ENCODE results near the gene LHFPL6.

DNA sequence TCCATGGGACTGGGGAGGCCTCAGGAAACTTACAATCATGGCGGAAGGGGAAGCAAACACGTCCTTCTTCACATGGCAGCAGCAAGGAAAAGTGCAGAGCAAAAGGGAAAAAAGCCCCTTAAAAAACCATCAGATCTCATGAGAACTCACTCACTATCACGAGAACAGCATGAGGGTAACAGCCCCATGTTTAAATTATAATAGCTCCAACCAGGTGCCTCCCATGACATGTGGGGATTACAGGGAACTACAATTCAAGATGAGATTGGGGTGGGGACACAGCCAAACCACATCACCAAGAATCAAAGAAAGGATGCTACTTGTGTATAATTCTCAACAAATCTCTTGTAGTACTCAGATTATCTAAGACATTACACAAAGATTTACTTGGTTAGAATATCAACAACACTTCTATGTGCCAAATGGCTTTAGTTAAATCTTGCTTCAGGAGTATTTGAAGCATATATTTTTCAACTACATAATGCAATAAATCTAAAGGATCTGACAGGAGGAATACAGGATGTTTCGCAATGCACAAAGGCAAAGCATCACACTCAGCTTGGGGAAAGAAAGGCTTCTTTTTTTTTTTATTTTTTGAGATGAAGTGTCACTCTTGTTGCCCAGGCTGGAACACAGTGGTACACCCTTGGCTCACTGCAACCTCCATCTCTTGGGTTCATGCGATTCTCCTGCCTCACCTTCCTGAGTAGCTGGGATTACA is 180.0 kb downstream of the LHFPL6 start:
- TF ChIP-seq, protein P1, sequence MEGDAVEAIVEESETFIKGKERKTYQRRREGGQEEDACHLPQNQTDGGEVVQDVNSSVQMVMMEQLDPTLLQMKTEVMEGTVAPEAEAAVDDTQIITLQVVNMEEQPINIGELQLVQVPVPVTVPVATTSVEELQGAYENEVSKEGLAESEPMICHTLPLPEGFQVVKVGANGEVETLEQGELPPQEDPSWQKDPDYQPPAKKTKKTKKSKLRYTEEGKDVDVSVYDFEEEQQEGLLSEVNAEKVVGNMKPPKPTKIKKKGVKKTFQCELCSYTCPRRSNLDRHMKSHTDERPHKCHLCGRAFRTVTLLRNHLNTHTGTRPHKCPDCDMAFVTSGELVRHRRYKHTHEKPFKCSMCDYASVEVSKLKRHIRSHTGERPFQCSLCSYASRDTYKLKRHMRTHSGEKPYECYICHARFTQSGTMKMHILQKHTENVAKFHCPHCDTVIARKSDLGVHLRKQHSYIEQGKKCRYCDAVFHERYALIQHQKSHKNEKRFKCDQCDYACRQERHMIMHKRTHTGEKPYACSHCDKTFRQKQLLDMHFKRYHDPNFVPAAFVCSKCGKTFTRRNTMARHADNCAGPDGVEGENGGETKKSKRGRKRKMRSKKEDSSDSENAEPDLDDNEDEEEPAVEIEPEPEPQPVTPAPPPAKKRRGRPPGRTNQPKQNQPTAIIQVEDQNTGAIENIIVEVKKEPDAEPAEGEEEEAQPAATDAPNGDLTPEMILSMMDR (IDR thresholded peaks at IDR 0.05 in 8 of 11, conservative IDR thresholded peaks at IDR 0.05 in 3 of 11) = no peak
- no peak for TF ChIP-seq POLR2AphosphoS5 (IDR thresholded peaks at IDR 0.05)
- TF ChIP-seq POLR2A (IDR thresholded peaks at IDR 0.05) = no peak
